ENCODE results near the gene BACE2.

- TF ChIP-seq EZH2 (IDR thresholded peaks at IDR 0.05; ENCODE audit: insufficient read depth, low read length), result no peak
- TF ChIP-seq CTCF (IDR thresholded peaks at IDR 0.05; ENCODE audit: insufficient read depth, low read depth, low read length), result no peak
These were observed 122.3 kb downstream of the BACE2 start for GRCh38 chr21:41290106-41290799.
